Transverse colon (tissue), 4 donors: Measurements from ENCODE around the gene SERPINB6.

Experiments
- POLR2A ChIP-seq: fragments of 450-650 bp; IDR thresholded peaks from one replicate; pipeline ENCODE4 v1.6.1; 2016; ENCODE audit warnings: antibody characterized with exemption, mild to moderate bottlenecking, moderate library complexity
- POLR2AphosphoS5 ChIP-seq, 3 donors: sonication (generic); formaldehyde crosslinking; IDR thresholded peaks; one replicate each; pipeline ENCODE4 v1.6.1; 2016; ENCODE audit warnings: antibody characterized with exemption in 3 of 3
- TF ChIP-seq, protein P1 (sequence below), 5 experiments: fragments of 200-600 bp in 3 of 5; fragments of 450-650 bp in 2 of 5; sonication (generic) in 3 of 5; IDR thresholded peaks; 1 replicate in 2 of 5; 2 replicates in 3 of 5; pipeline ENCODE4 v1.5.1; 2016 to 2017; ENCODE audit warnings: antibody characterized with exemption in 5 of 5, inconsistent platforms in 3 of 5, mild to moderate bottlenecking in 2 of 5, moderate library complexity in 1 of 5

- TF ChIP-seq, protein P1, sequence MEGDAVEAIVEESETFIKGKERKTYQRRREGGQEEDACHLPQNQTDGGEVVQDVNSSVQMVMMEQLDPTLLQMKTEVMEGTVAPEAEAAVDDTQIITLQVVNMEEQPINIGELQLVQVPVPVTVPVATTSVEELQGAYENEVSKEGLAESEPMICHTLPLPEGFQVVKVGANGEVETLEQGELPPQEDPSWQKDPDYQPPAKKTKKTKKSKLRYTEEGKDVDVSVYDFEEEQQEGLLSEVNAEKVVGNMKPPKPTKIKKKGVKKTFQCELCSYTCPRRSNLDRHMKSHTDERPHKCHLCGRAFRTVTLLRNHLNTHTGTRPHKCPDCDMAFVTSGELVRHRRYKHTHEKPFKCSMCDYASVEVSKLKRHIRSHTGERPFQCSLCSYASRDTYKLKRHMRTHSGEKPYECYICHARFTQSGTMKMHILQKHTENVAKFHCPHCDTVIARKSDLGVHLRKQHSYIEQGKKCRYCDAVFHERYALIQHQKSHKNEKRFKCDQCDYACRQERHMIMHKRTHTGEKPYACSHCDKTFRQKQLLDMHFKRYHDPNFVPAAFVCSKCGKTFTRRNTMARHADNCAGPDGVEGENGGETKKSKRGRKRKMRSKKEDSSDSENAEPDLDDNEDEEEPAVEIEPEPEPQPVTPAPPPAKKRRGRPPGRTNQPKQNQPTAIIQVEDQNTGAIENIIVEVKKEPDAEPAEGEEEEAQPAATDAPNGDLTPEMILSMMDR (IDR thresholded peaks at IDR 0.05): no peak
- TF ChIP-seq POLR2A (no peak), POLR2AphosphoS5 (IDR thresholded peaks at IDR 0.05) (no peak)
Measured at GRCh38 chr6:3017304-3017703, 45.9 kb upstream of the SERPINB6 start.
